Uterine smooth muscle cell (primary cell): ENCODE data around the gene OOSP3. TPM values are rescaled to one million over a fixed set of nuclear protein-coding genes. Genes with fewer than 3 reads are reported as not detected.

Experiments used
- total RNA-seq: library from RNA; depleted of rRNA; stranded (reverse); fragments of >200 nt; gene quantifications from 2 replicates; pipeline ENCODE4 v1.2.3, GENCODE V29; 2014

Gene OOSP3
- total RNA-seq: not detected in 2 replicates

GRCh38 chr11:59878575-59878974 lies at the start of gene OOSP3:
TSS of gene OOSP3 (plus strand) at chr11:59878782. CDS start at chr11:59878809, 27 bp downstream.

DNA sequence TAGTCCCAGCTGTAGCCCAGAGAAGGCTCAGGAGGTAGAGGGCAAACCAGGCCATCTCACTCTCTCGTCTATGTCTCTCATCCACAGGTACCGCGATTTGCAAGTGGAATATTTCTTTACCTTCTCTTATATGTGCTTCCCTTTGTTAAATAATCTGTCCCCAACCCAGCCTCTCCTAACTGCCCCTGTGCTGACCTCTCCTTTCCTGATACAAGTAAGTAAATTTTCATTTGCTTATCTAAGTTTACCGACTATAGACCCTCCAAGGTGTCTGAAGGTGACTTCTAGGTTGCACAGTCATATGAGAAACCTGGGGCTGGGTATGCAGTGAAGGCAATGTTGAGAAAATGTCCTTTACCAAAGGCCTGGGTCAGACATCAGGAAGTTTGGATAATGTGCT lies 33.2 kb upstream of the OOSP3 start, which contains the start of gene CBLIF:
Gene CBLIF (minus strand): TSS at position 101 of the 400 bp plus-strand sequence. CDS start 46 bp downstream, at position 55.

DNA sequence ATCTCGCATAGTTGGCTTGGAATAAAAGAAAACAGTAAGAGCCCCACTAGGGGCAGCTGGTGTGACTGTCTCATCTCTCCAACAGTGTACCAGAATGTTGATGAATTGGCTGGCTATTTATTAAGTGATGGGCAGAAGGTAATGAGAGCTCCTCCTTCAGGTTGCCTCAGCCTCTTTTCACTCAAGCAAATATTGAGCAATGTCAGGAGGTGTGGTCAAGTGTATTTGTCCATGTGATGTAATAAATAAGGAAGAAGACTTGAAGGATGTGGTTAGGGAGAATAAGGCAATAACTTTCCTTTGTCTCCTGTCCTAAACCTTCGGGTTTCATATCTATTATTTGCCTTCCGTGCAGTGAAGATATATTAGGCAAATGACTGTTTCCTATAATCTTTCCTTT lies 12.2 kb upstream of the OOSP3 start, which contains the start of gene TCN1:
Gene TCN1 (minus strand): TSS at position 91 of the 400 bp plus-strand sequence. CDS start 17 bp downstream, at position 74.

DNA sequence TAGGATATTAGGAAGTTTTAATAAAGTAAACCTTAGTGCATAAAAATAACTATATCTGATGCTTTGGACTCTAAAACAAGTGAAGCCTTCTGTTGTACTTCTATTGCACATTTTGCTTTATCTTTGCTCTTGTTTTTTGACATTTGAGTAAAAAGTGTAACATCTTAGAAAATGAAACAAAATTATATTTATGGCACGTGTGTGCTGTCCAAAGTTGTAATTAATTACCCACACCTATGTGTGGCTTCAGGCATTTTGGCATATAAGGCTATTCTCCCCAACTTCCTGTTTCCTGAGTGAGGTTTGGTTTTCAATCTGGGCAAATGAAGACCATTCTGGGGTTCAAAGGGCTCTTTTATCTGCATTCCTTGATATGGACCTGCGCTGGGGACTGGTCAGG lies 59.5 kb downstream of the OOSP3 start, which contains the start of gene OOSP1:
Gene OOSP1 (plus strand): TSS at position 301 of the 400 bp plus-strand sequence. CDS start 23 bp downstream, at position 324.

Other genes starting within 250 kb of the OOSP3 start
- gene PATL1, start 209.7 kb upstream of the OOSP3 start, total RNA-seq: 8.7 and 9.9 TPM in 2 replicates
- not detected in 2 replicates for gene OR10V1, start 164.9 kb upstream of the OOSP3 start, total RNA-seq
- gene STX3, start 123.4 kb upstream of the OOSP3 start, total RNA-seq: 36.2 and 49.7 TPM in 2 replicates
- gene MRPL16, start 68.0 kb upstream of the OOSP3 start, total RNA-seq: 44.6 and 53.0 TPM in 2 replicates
- not detected in 2 replicates for gene CBLIF, start 33.3 kb upstream of the OOSP3 start, total RNA-seq
- gene TCN1, start 12.3 kb upstream of the OOSP3 start, total RNA-seq: not detected in 2 replicates
- gene OOSP1, start 59.6 kb downstream of the OOSP3 start, total RNA-seq: not detected in 2 replicates
- gene OOSP4A, start 85.3 kb downstream of the OOSP3 start, total RNA-seq: not detected in 2 replicates
- gene OOSP4B, start 138.4 kb downstream of the OOSP3 start, total RNA-seq: not detected in 2 replicates
- not detected in 2 replicates for gene OOSP2, start 161.6 kb downstream of the OOSP3 start, total RNA-seq
- gene MS4A3, start 177.9 kb downstream of the OOSP3 start, total RNA-seq: not detected in 2 replicates
- not detected in 2 replicates for gene MS4A2, start 209.9 kb downstream of the OOSP3 start, total RNA-seq